Astrocyte (in vitro differentiated cells and primary cell): Measurements from ENCODE around the gene DAO. TPM values are rescaled to one million over a fixed set of nuclear protein-coding genes. Genes with fewer than 3 reads are reported as not detected.
A peak's percentile ranks its signal among the peaks of the same experiment; 100 is the strongest.

Experiments used
- DNase-seq: peaks from one replicate; pipeline ENCODE4 v3.0.0-alpha.2; 2010; ENCODE audit warnings: low read depth
- FAIRE-seq: peaks from 2 replicates; lab custom pipeline; 2011; peaks lifted over from hg19 to GRCh38; lab: Jason Lieb, UNC
- H2AFZ ChIP-seq: 2 replicates; pipeline ENCODE4 v1.6.0; 2012; ENCODE audit warnings: low read depth, low read length, inconsistent platforms
- H3K27ac ChIP-seq: 2 replicates; pipeline ENCODE4 v1.5.1; 2011; ENCODE audit warnings: low read depth, low read length, inconsistent platforms
- H3K27me3 ChIP-seq: 2 replicates; pipeline ENCODE4 v1.6.0; 2011; ENCODE audit warnings: low read length, inconsistent platforms; ENCODE audit not compliant: insufficient read depth
- H3K36me3 ChIP-seq: 2 replicates; pipeline ENCODE4 v1.5.1; 2011; ENCODE audit warnings: low read length, inconsistent platforms; ENCODE audit not compliant: insufficient read depth
- H3K4me1 ChIP-seq: 2 replicates; pipeline ENCODE4 v1.5.1; 2011; ENCODE audit warnings: low read length, inconsistent platforms; ENCODE audit not compliant: insufficient read depth
- H3K4me2 ChIP-seq: 2 replicates; pipeline ENCODE4 v1.6.0; 2012; ENCODE audit warnings: low read length, inconsistent platforms
- H3K4me3 ChIP-seq: 2 replicates; pipeline ENCODE4 v1.5.1; 2011; ENCODE audit warnings: low read depth, mild to moderate bottlenecking, low read length, inconsistent platforms; ENCODE audit not compliant: insufficient read depth
- H3K79me2 ChIP-seq: 2 replicates; pipeline ENCODE4 v1.6.0; 2012; ENCODE audit warnings: mild to moderate bottlenecking, low read length, inconsistent platforms; ENCODE audit not compliant: insufficient read depth
- H3K9ac ChIP-seq: 2 replicates; pipeline ENCODE4 v1.6.0; 2012; ENCODE audit warnings: mild to moderate bottlenecking, low read length, inconsistent platforms
- H3K9me3 ChIP-seq: 2 replicates; pipeline ENCODE4 v1.5.1; 2012; ENCODE audit warnings: low read depth, mild to moderate bottlenecking, low read length, inconsistent platforms; ENCODE audit not compliant: insufficient read depth
- H4K20me1 ChIP-seq: 2 replicates; pipeline ENCODE4 v1.6.0; 2012; ENCODE audit warnings: low read length, inconsistent platforms; ENCODE audit not compliant: insufficient read depth
- H3K27ac Mint-ChIP-seq: one replicate; pipeline ENCODE4 v1.8.0; 2021; ENCODE audit warnings: mild to moderate bottlenecking, mixed read lengths; ENCODE audit not compliant: unreplicated experiment
- H3K27me3 Mint-ChIP-seq: one replicate; pipeline ENCODE4 v1.8.0; 2021; ENCODE audit warnings: low read depth, mixed read lengths; ENCODE audit not compliant: unreplicated experiment
- H3K36me3 Mint-ChIP-seq: one replicate; pipeline ENCODE4 v1.8.0; 2021; ENCODE audit warnings: low read depth, mixed read lengths; ENCODE audit not compliant: unreplicated experiment
- H3K4me1 Mint-ChIP-seq: one replicate; pipeline ENCODE4 v1.8.0; 2021; ENCODE audit warnings: low read depth, mixed read lengths; ENCODE audit not compliant: unreplicated experiment
- H3K4me3 Mint-ChIP-seq: one replicate; pipeline ENCODE4 v1.8.0; 2021; ENCODE audit warnings: mild to moderate bottlenecking, moderate library complexity, mixed read lengths; ENCODE audit not compliant: unreplicated experiment
- H3K9me3 Mint-ChIP-seq: one replicate; pipeline ENCODE4 v1.8.0; 2021; ENCODE audit warnings: mild to moderate bottlenecking, mixed read lengths; ENCODE audit not compliant: unreplicated experiment
- CTCF ChIP-seq: IDR thresholded peaks from 2 replicates; pipeline ENCODE4 v1.5.1; 2011; ENCODE audit warnings: low read depth, mild to moderate bottlenecking, inconsistent platforms, low read length, moderate library complexity; ENCODE audit not compliant: insufficient read depth
- EZH2 ChIP-seq: IDR thresholded peaks from 2 replicates; pipeline ENCODE4 v1.6.1; 2012; ENCODE audit warnings: mild to moderate bottlenecking, low read length, inconsistent platforms; ENCODE audit not compliant: insufficient read depth
- total RNA-seq: library from RNA; stranded (reverse); gene quantifications from 2 replicates; pipeline ENCODE4 v1.2.1, GENCODE V29; 2021

The DAO gene
- total RNA-seq, 1 donor from 2014 or later: not detected

- Histone ChIP-seq H3K79me2 (no peaks in the 10 kb centered on the region), H3K4me1 (no peaks in the 10 kb centered on the region), H3K9me3 (peaks cover 3% of the 10 kb centered on the region), H3K9ac (no peak overlapping the region), H3K27me3 (no peaks in the 10 kb centered on the region), H4K20me1 (no peaks in the 10 kb centered on the region), H3K27ac (no peak overlapping the region), H3K36me3 (no peaks in the 10 kb centered on the region), H3K4me3 (no peak overlapping the region), H3K4me2 (no peak overlapping the region), H2AFZ (no peak overlapping the region)
- Mint-ChIP-seq H3K27ac (no peak overlapping the region), H3K4me1 (no peaks in the 10 kb centered on the region), H3K36me3 (no peaks in the 10 kb centered on the region), H3K4me3 (no peak overlapping the region), H3K9me3 (no peaks in the 10 kb centered on the region), H3K27me3 (peaks cover 7% of the 10 kb centered on the region)
- no peak for DNase-seq
- no peak for FAIRE-seq
- TF ChIP-seq EZH2 (no peak), CTCF (no peak)
Observed at GRCh38 chr12:108899145-108899544, 19.3 kb downstream of the DAO start.

- H3K27me3 Mint-ChIP-seq: peaks cover 8% of the 10 kb centered on the region
- Histone ChIP-seq H3K27ac (no peak overlapping the region), H3K9ac (no peak overlapping the region), H3K4me1 (no peaks in the 10 kb centered on the region), H2AFZ (no peak overlapping the region), H3K36me3 (no peaks in the 10 kb centered on the region), H3K4me2 (no peak overlapping the region), H3K27me3 (peaks cover 4% of the 10 kb centered on the region), H3K79me2 (no peaks in the 10 kb centered on the region), H3K4me3 (no peak overlapping the region), H3K9me3 (no peaks in the 10 kb centered on the region), H4K20me1 (no peaks in the 10 kb centered on the region)
- no peak overlapping the region for H3K27ac Mint-ChIP-seq
- H3K9me3 Mint-ChIP-seq: no peaks in the 10 kb centered on the region
- TF ChIP-seq CTCF: no peak
- TF ChIP-seq EZH2: no peak
- H3K4me3 Mint-ChIP-seq: no peak overlapping the region
- DNase-seq (no peak), FAIRE-seq (no peak)
- H3K4me1 Mint-ChIP-seq: peaks cover 7% of the 10 kb centered on the region
- H3K36me3 Mint-ChIP-seq: no peaks in the 10 kb centered on the region
Observed at GRCh38 chr12:108905725-108906124, 25.8 kb downstream of the DAO start.

GRCh38 chr12:108906971-108907370 lies 27.1 kb downstream of the DAO start:
- Mint-ChIP-seq H3K27me3 (peaks cover 8% of the 10 kb centered on the region), H3K9me3 (no peaks in the 10 kb centered on the region), H3K36me3 (no peaks in the 10 kb centered on the region), H3K27ac (peak overlapping the region; percentile 48), H3K4me3 (no peak overlapping the region), H3K4me1 (peaks cover 7% of the 10 kb centered on the region)
- Histone ChIP-seq H3K4me2 (no peak overlapping the region), H3K79me2 (no peaks in the 10 kb centered on the region), H3K9me3 (no peaks in the 10 kb centered on the region), H3K4me1 (no peaks in the 10 kb centered on the region), H4K20me1 (no peaks in the 10 kb centered on the region), H3K27ac (no peak overlapping the region), H3K9ac (no peak overlapping the region), H3K27me3 (peaks cover 4% of the 10 kb centered on the region), H3K36me3 (no peaks in the 10 kb centered on the region), H3K4me3 (no peak overlapping the region), H2AFZ (no peak overlapping the region)
- TF ChIP-seq EZH2 (no peak), CTCF (no peak)
- FAIRE-seq: no peak
- no peak for DNase-seq
